CD14-positive monocyte (primary cell): ENCODE measurements around the gene PALM. TPM values are rescaled to one million over a fixed set of nuclear protein-coding genes. Genes with fewer than 3 reads are reported as not detected.

Experiments
- DNase-seq, 3 donors: peaks; one replicate each; pipeline ENCODE4 v3.0.0-alpha.2; 2011 to 2022
- H2AFZ ChIP-seq: 2 replicates; pipeline ENCODE4 v1.6.0; 2012; ENCODE audit warnings: mild to moderate bottlenecking, low read depth, low read length, inconsistent platforms; ENCODE audit not compliant: insufficient read depth, poor library complexity, severe bottlenecking
- H3K27ac ChIP-seq, 2 donors: 1 replicate in 1 of 2; 2 replicates in 1 of 2; pipeline ENCODE4 v1.5.1; 2012 to 2013; ENCODE audit warnings: low read length in 2 of 2, control low read depth in 1 of 2, inconsistent platforms in 1 of 2, low read depth in 1 of 2, mild to moderate bottlenecking in 1 of 2
- H3K27me3 ChIP-seq, 2 donors: one replicate each; pipeline versions ENCODE4 v1.6.0 to v1.6.1; 2011 to 2013; ENCODE audit warnings: low read length in 2 of 2; ENCODE audit not compliant: control insufficient read depth in 2 of 2, insufficient read depth in 2 of 2
- H3K36me3 ChIP-seq, 2 donors: replicated peaks in 1 of 2; 1 replicate in 1 of 2; 2 replicates in 1 of 2; pipeline versions ENCODE4 v1.5.1 to v1.6.1; 2012 to 2013; ENCODE audit warnings: low read length in 2 of 2, control low read depth in 1 of 2, inconsistent platforms in 1 of 2, mild to moderate bottlenecking in 1 of 2; ENCODE audit not compliant: insufficient read depth in 2 of 2, control insufficient read depth in 1 of 2
- H3K4me1 ChIP-seq, 2 donors: 1 replicate in 1 of 2; 2 replicates in 1 of 2; pipeline versions ENCODE4 v1.5.1 to v1.6.1; 2012 to 2013; ENCODE audit warnings: low read length in 2 of 2, control low read depth in 1 of 2, inconsistent platforms in 1 of 2, mild to moderate bottlenecking in 1 of 2, moderate library complexity in 1 of 2; ENCODE audit not compliant: insufficient read depth in 2 of 2, control insufficient read depth in 1 of 2
- H3K4me2 ChIP-seq: replicated peaks from 2 replicates; pipeline ENCODE3; 2012; ENCODE audit warnings: low read length, moderate library complexity, mild to moderate bottlenecking; ENCODE audit not compliant: poor library complexity, severe bottlenecking; ENCODE audit errors: extremely low read depth
- H3K4me3 ChIP-seq, 3 experiments: fragments of 200-600 bp in 1 of 3; sonication (generic) in 1 of 3; replicated peaks in 1 of 3; 1 replicate in 2 of 3; 2 replicates in 1 of 3; pipeline ENCODE4 v1.5.1; 2011 to 2013; ENCODE audit warnings: low read length in 3 of 3, mild to moderate bottlenecking in 3 of 3, control low read depth in 2 of 3, low read depth in 2 of 3, inconsistent platforms in 1 of 3, moderate library complexity in 1 of 3
- H3K79me2 ChIP-seq: 2 replicates; pipeline ENCODE4 v1.6.0; 2012; ENCODE audit warnings: mild to moderate bottlenecking, control low read depth, inconsistent platforms, low read length, moderate library complexity; ENCODE audit not compliant: insufficient read depth
- H3K9ac ChIP-seq: 2 replicates; pipeline ENCODE4 v1.6.0; 2017; ENCODE audit warnings: low read length, mild to moderate bottlenecking; ENCODE audit not compliant: insufficient read depth, poor library complexity, severe bottlenecking
- H3K9me3 ChIP-seq, 2 donors: replicated peaks in 1 of 2; 1 replicate in 1 of 2; 2 replicates in 1 of 2; pipeline versions ENCODE4 v1.5.1 to v1.6.1; 2012 to 2013; ENCODE audit warnings: low read length in 2 of 2, control low read depth in 1 of 2; ENCODE audit not compliant: control insufficient read depth in 1 of 2, insufficient read depth in 1 of 2
- H4K20me1 ChIP-seq: 2 replicates; pipeline ENCODE4 v1.6.0; 2012; ENCODE audit warnings: mild to moderate bottlenecking, low read length, control low read depth, moderate library complexity; ENCODE audit not compliant: insufficient read depth
- H3K27ac Mint-ChIP-seq, 7 donors: one replicate each; pipeline ENCODE4 v1.8.0; 2020; ENCODE audit warnings: mild to moderate bottlenecking in 7 of 7, mixed read lengths in 7 of 7, moderate library complexity in 6 of 7, inconsistent platforms in 2 of 7
- H3K27me3 Mint-ChIP-seq, 3 donors: one replicate each; pipeline ENCODE4 v1.8.0; 2021 to 2022; ENCODE audit warnings: low read depth in 3 of 3, mild to moderate bottlenecking in 3 of 3, mixed read lengths in 3 of 3, moderate library complexity in 3 of 3, inconsistent platforms in 1 of 3
- H3K36me3 Mint-ChIP-seq, 2 donors: one replicate each; pipeline ENCODE4 v1.8.0; 2020; ENCODE audit warnings: mixed read lengths in 2 of 2, inconsistent platforms in 1 of 2, mild to moderate bottlenecking in 1 of 2
- H3K4me1 Mint-ChIP-seq: one replicate; pipeline ENCODE4 v1.8.0; 2020; ENCODE audit warnings: mild to moderate bottlenecking, mixed read lengths
- H3K4me3 Mint-ChIP-seq, 2 donors: one replicate each; pipeline ENCODE4 v1.8.0; 2020; ENCODE audit warnings: mild to moderate bottlenecking in 2 of 2, mixed read lengths in 2 of 2, moderate library complexity in 1 of 2
- H3K9me3 Mint-ChIP-seq, 7 donors: one replicate each; pipeline ENCODE4 v1.8.0; 2020 to 2022; ENCODE audit warnings: mixed read lengths in 7 of 7, mild to moderate bottlenecking in 6 of 7, moderate library complexity in 6 of 7, inconsistent platforms in 2 of 7
- WGBS: methylation state at CpG from one replicate; pipeline ENCODE4 v1.1.5; 2013; ENCODE audit warnings: missing lambda C conversion rate; ENCODE audit not compliant: insufficient coverage; 5-methylcytosine and 5-hydroxymethylcytosine counted together
- intact Hi-C, 2 donors: fragments of 100-400 bp; cut with micrococcal nuclease; formaldehyde crosslinking; loops; one replicate each; pipeline versions ENCODE4 v1.15.0 to v1.15.1; 2023
- polyA plus RNA-seq, 3 donors: library from polyadenylated mRNA; depleted of rRNA in 1 of 3; unstranded in 2 of 3; stranded (reverse) in 1 of 3; fragments of 300-500 nt in 2 of 3; fragments of >200 nt in 1 of 3; fragmentation: Illumina TruSeq in 2 of 3; gene quantifications; 1 replicate in 2 of 3; 2 replicates in 1 of 3; pipeline ENCODE4 v1.2.3, GENCODE V29; 2012 to 2021
- TF ChIP-seq, protein P1 (sequence below): fragments of 200-600 bp; IDR thresholded peaks from one replicate; pipeline ENCODE4 v1.8.0; 2022; ENCODE audit warnings: antibody characterized with exemption, mild to moderate bottlenecking

The PALM gene
- polyA plus RNA-seq, 3 donors = 0.23 TPM; not detected in 2

DNA sequence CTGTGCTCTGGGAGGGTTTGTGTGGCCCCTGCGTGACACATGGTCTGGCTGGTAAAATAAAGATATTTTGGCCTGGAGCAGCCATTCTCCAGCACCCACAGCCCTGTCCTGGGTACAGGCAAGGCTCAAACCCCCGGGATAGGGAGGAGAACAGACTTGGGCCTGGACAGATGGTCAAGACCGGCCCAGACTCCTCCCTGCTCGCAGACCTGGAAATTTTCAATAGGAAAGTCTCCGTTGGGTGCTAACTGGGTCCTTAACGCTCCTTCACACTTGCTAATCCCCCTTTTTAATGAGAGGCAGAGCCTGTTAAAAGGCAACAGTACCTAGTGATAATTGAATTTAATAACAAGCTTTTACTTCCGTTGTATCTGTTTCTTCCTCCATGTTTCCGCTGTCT is 2.5 kb downstream of the PALM start:
- DNase-seq = no peak
- H3K4me1 Mint-ChIP-seq = no peaks in the 10 kb centered on the region
- H3K36me3 ChIP-seq = no peaks in the 10 kb centered on the region
- H3K4me3 Mint-ChIP-seq = peak overlapping the region in 1 of 2 donors; percentile 46
- H3K27me3 Mint-ChIP-seq = peaks cover 23 to 42% (median 27%) of the 10 kb centered on the region in 3 donors
- no peak overlapping the region for H3K4me3 ChIP-seq
- no peaks in the 10 kb centered on the region for H4K20me1 ChIP-seq
- peaks cover 9 to 19% (median 12%) of the 10 kb centered on the region in 7 donors for H3K9me3 Mint-ChIP-seq
- 100% methylated on average over 2 of the region's 8 CpGs for WGBS
- TF ChIP-seq, protein P1, sequence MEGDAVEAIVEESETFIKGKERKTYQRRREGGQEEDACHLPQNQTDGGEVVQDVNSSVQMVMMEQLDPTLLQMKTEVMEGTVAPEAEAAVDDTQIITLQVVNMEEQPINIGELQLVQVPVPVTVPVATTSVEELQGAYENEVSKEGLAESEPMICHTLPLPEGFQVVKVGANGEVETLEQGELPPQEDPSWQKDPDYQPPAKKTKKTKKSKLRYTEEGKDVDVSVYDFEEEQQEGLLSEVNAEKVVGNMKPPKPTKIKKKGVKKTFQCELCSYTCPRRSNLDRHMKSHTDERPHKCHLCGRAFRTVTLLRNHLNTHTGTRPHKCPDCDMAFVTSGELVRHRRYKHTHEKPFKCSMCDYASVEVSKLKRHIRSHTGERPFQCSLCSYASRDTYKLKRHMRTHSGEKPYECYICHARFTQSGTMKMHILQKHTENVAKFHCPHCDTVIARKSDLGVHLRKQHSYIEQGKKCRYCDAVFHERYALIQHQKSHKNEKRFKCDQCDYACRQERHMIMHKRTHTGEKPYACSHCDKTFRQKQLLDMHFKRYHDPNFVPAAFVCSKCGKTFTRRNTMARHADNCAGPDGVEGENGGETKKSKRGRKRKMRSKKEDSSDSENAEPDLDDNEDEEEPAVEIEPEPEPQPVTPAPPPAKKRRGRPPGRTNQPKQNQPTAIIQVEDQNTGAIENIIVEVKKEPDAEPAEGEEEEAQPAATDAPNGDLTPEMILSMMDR = no peak
- no peak overlapping the region for H2AFZ ChIP-seq
- intact Hi-C loops = no loop called here
- H3K9me3 ChIP-seq = peaks cover 5 to 10% of the 10 kb centered on the region in 2 donors
- H3K36me3 Mint-ChIP-seq = peaks cover 2 to 6% of the 10 kb centered on the region in 2 donors
- peaks cover 7 to 14% of the 10 kb centered on the region in 2 donors for H3K4me1 ChIP-seq
- H3K27me3 ChIP-seq = peaks cover 0 to 28% of the 10 kb centered on the region in 2 donors
- H3K27ac Mint-ChIP-seq = no peak overlapping the region
- H3K27ac ChIP-seq = no peak overlapping the region
- H3K4me2 ChIP-seq = no peak overlapping the region
- H3K79me2 ChIP-seq = no peaks in the 10 kb centered on the region
- H3K9ac ChIP-seq = no peak overlapping the region

DNA sequence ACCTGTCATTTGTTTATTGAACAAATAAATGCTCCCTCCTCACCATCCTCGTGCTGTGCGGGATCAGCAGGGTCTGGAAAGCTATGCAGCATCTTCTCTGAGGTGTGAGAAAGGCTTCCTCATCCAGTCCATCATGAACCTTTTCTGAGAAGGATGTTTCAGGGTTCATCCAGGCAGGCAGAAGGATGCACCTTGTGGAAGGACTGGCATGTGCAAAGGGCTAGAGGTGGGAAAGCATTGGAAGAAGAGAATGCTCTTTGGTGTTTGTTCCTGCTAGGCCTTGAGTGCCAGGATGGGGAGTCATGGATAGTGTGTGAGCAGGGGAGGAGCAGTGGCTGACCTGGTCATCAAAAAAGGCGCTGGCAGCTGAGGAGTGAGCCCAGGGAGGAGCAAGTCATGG is 6.6 kb downstream of the PALM start:
- H3K79me2 ChIP-seq = no peaks in the 10 kb centered on the region
- H3K27ac Mint-ChIP-seq = no peak overlapping the region

More for the DNA sequence above, 6.6 kb downstream of the PALM start:
- Histone ChIP-seq H3K27me3 (peaks cover 3 to 24% of the 10 kb centered on the region in 2 donors), H2AFZ (no peak overlapping the region), H4K20me1 (no peaks in the 10 kb centered on the region), H3K4me3 (no peak overlapping the region), H3K9me3 (peaks cover 5 to 8% of the 10 kb centered on the region in 2 donors), H3K4me2 (no peak overlapping the region), H3K9ac (no peak overlapping the region), H3K36me3 (no peaks in the 10 kb centered on the region), H3K4me1 (peaks cover 10 to 17% of the 10 kb centered on the region in 2 donors), H3K27ac (no peak overlapping the region)
- WGBS = 100% methylated on average over 1 of the region's 3 CpGs
- peaks cover 5% of the 10 kb centered on the region for H3K4me1 Mint-ChIP-seq
- intact Hi-C loops = no loop called here
- TF ChIP-seq, protein P1 = no peak
- DNase-seq = no peak
- peaks cover 8 to 20% (median 10%) of the 10 kb centered on the region in 7 donors for H3K9me3 Mint-ChIP-seq
- no peak overlapping the region for H3K4me3 Mint-ChIP-seq
- peaks cover 24 to 33% (median 26%) of the 10 kb centered on the region in 3 donors for H3K27me3 Mint-ChIP-seq
- peaks cover 0 to 6% of the 10 kb centered on the region in 2 donors for H3K36me3 Mint-ChIP-seq
